NT2/D1 (cell line): Measurements from ENCODE around the gene OVOL1.

Source experiments
- SUZ12 ChIP-seq: IDR thresholded peaks from 2 replicates; pipeline ENCODE4 v1.6.1; 2011; ENCODE audit not compliant: insufficient read length, insufficient read depth; ENCODE audit errors: extremely low read depth
- YY1 ChIP-seq: IDR thresholded peaks from 2 replicates; pipeline ENCODE4 v1.6.1; 2011; ENCODE audit not compliant: insufficient read length, insufficient read depth
- ZNF274 ChIP-seq: IDR thresholded peaks from 2 replicates; pipeline ENCODE4 v1.6.1; 2011; ENCODE audit warnings: mild to moderate bottlenecking, low read depth, low read length

- no peak for TF ChIP-seq YY1
- TF ChIP-seq SUZ12, result no peak
- TF ChIP-seq ZNF274, result no peak
Observed at GRCh38 chr11:65779919-65780769, 6.7 kb upstream of the OVOL1 start.
